CD8-positive, alpha-beta memory T cell (primary cell): ENCODE measurements around the gene ENG. TPM values are rescaled to one million over a fixed set of nuclear protein-coding genes. Genes with fewer than 3 reads are reported as not detected.

Experiments used
- CTCF ChIA-PET: fragments of 350-600 bp; sonication (Branson Sonifier 250); formaldehyde crosslinking; loops from one replicate; lab custom pipeline; 2021; ENCODE audit warnings: antibody characterized with exemption; lab: Charles Lee
- POLR2A ChIA-PET: fragments of 350-600 bp; sonication (Branson Sonifier 250); formaldehyde crosslinking; loops from one replicate; lab custom pipeline; 2021; ENCODE audit warnings: antibody characterized with exemption; lab: Charles Lee
- DNase-seq, 5 donors: peaks; one replicate each; pipeline versions ENCODE4 v3.0.0 to v3.0.0-alpha.2; 2020 to 2022; ENCODE audit warnings: mixed read lengths in 1 of 5
- H3K27ac ChIP-seq: one replicate; pipeline ENCODE4 v1.7.0; 2013; ENCODE audit warnings: low read depth, mild to moderate bottlenecking, low read length, moderate library complexity
- H3K27me3 ChIP-seq: 2 replicates; pipeline ENCODE4 v1.7.0; 2013; ENCODE audit warnings: low read length, mild to moderate bottlenecking; ENCODE audit not compliant: insufficient read depth, poor library complexity, severe bottlenecking
- H3K36me3 ChIP-seq: 2 replicates; pipeline ENCODE4 v1.7.0; 2013; ENCODE audit warnings: mild to moderate bottlenecking, low read length, moderate library complexity; ENCODE audit not compliant: insufficient read depth
- H3K4me1 ChIP-seq: 2 replicates; pipeline ENCODE4 v1.7.0; 2013; ENCODE audit warnings: mild to moderate bottlenecking, low read length, moderate library complexity; ENCODE audit not compliant: insufficient read depth
- H3K4me3 ChIP-seq: 2 replicates; pipeline ENCODE4 v1.7.0; 2013; ENCODE audit warnings: mild to moderate bottlenecking, low read length
- H3K9me3 ChIP-seq: 2 replicates; pipeline ENCODE4 v1.7.0; 2013; ENCODE audit warnings: mild to moderate bottlenecking, low read length
- H3K27ac Mint-ChIP-seq, 8 donors: one replicate each; pipeline ENCODE4 v1.8.0; 2020 to 2021; ENCODE audit warnings: mixed read lengths in 8 of 8, mild to moderate bottlenecking in 6 of 8, inconsistent platforms in 3 of 8, moderate library complexity in 3 of 8
- H3K27me3 Mint-ChIP-seq, 2 donors: one replicate each; pipeline ENCODE4 v1.8.0; 2020 to 2021; ENCODE audit warnings: mixed read lengths in 2 of 2, mild to moderate bottlenecking in 1 of 2, moderate library complexity in 1 of 2
- H3K36me3 Mint-ChIP-seq, 3 donors: one replicate each; pipeline ENCODE4 v1.8.0; 2020 to 2021; ENCODE audit warnings: mixed read lengths in 3 of 3, inconsistent platforms in 1 of 3, mild to moderate bottlenecking in 1 of 3
- H3K4me1 Mint-ChIP-seq, 3 donors: one replicate each; pipeline ENCODE4 v1.8.0; 2020 to 2021; ENCODE audit warnings: mixed read lengths in 3 of 3, inconsistent platforms in 1 of 3, mild to moderate bottlenecking in 1 of 3
- H3K4me3 Mint-ChIP-seq, 7 donors: one replicate each; pipeline ENCODE4 v1.8.0; 2020 to 2021; ENCODE audit warnings: mixed read lengths in 7 of 7, mild to moderate bottlenecking in 6 of 7, moderate library complexity in 4 of 7, inconsistent platforms in 2 of 7
- H3K9me3 Mint-ChIP-seq, 5 donors: one replicate each; pipeline ENCODE4 v1.8.0; 2020 to 2022; ENCODE audit warnings: mixed read lengths in 5 of 5, mild to moderate bottlenecking in 3 of 5, moderate library complexity in 2 of 5, inconsistent platforms in 1 of 5
- polyA plus RNA-seq: library from polyadenylated mRNA; unstranded; fragments of 300-500 nt; fragmentation: Illumina TruSeq; gene quantifications from one replicate; pipeline ENCODE4 v1.2.3, GENCODE V29; 2021
- total RNA-seq, 2 experiments: library from RNA; stranded (reverse); gene quantifications; one replicate each; pipeline ENCODE4 v1.2.3, GENCODE V29; 2021

Gene ENG
- total and polyA plus RNA-seq, 3 experiments from 2014 or later: 7.9 to 19.3 (median 18.9) TPM

GRCh38 chr9:127801955-127802575 lies 52.4 kb downstream of the ENG start:
- ChIA-PET CTCF (interaction anchor here (0.9 to 3.3 kb wide), 6 partner anchors 15 to 119 kb away, joined by 3 to 16 read pairs (median 5); no protein-coding TSS in a partner anchor), POLR2A (interaction anchor here (0.7 to 1.7 kb wide), 4 partner anchors 9 to 268 kb away, joined by 3 to 10 read pairs (median 6); partner anchors contain the start of genes CDK9 and ST6GALNAC6)
- H3K27me3 ChIP-seq: no peaks in the 10 kb centered on the region
- peak overlapping the region; percentile 70 to 92 (median 89) for H3K27ac Mint-ChIP-seq
- H3K4me1 Mint-ChIP-seq: peaks cover 28 to 52% (median 32%) of the 10 kb centered on the region in 3 donors
- DNase-seq: no peak
- H3K4me3 ChIP-seq: peak overlapping the region; percentile 68
- peaks cover 0 to 1% of the 10 kb centered on the region in 2 donors for H3K27me3 Mint-ChIP-seq
- H3K4me1 ChIP-seq: peaks cover 27% of the 10 kb centered on the region
- H3K9me3 ChIP-seq: no peaks in the 10 kb centered on the region
- H3K4me3 Mint-ChIP-seq: peak overlapping the region; percentile 91 to 98 (median 93)
- H3K36me3 ChIP-seq: no peaks in the 10 kb centered on the region
- peaks cover 0 to 16% (median 5%) of the 10 kb centered on the region in 3 donors for H3K36me3 Mint-ChIP-seq
- H3K27ac ChIP-seq: peak overlapping the region; percentile 39
- no peaks in the 10 kb centered on the region for H3K9me3 Mint-ChIP-seq

GRCh38 chr9:127796852-127797370 lies 57.5 kb downstream of the ENG start:
- Mint-ChIP-seq H3K4me1 (peaks cover 24 to 45% (median 25%) of the 10 kb centered on the region in 3 donors), H3K36me3 (peaks cover 0 to 17% (median 0%) of the 10 kb centered on the region in 3 donors), H3K27ac (peak overlapping the region; percentile 40 to 93 (median 82)), H3K27me3 (no peaks in the 10 kb centered on the region), H3K9me3 (no peaks in the 10 kb centered on the region), H3K4me3 (peak overlapping the region; percentile 50 to 85 (median 75))
- Histone ChIP-seq H3K4me1 (peaks cover 22% of the 10 kb centered on the region), H3K36me3 (no peaks in the 10 kb centered on the region), H3K4me3 (peak overlapping the region; percentile 42), H3K27ac (no peak overlapping the region), H3K27me3 (no peaks in the 10 kb centered on the region), H3K9me3 (no peaks in the 10 kb centered on the region)
- POLR2A ChIA-PET: interaction anchor here (0.5 to 2.4 kb wide), 5 partner anchors 9 to 249 kb away, joined by 3 to 9 read pairs (median 3); partner anchors contain the start of gene CDK9
- CTCF ChIA-PET: interaction anchor here (2.4 kb wide), 1 partner anchor 73 kb away, joined by 6 read pairs; no protein-coding TSS in a partner anchor
- no peak for DNase-seq

- peak overlapping the region; percentile 50 to 85 (median 75) for H3K4me3 Mint-ChIP-seq
- no peaks in the 10 kb centered on the region for H3K27me3 ChIP-seq
- CTCF ChIA-PET: interaction anchor here (2.4 kb wide), 1 partner anchor 73 kb away, joined by 6 read pairs; no protein-coding TSS in a partner anchor
- peaks cover 22% of the 10 kb centered on the region for H3K4me1 ChIP-seq
- H3K27ac Mint-ChIP-seq: peak overlapping the region in 7 of 8 donors; percentile 40 to 93 (median 84)
- H3K27ac ChIP-seq: no peak overlapping the region
- H3K27me3 Mint-ChIP-seq: no peaks in the 10 kb centered on the region
- no peak for DNase-seq
- no peaks in the 10 kb centered on the region for H3K36me3 ChIP-seq
- POLR2A ChIA-PET: interaction anchor here (0.7 to 2.4 kb wide), 4 partner anchors 8 to 121 kb away, joined by 3 to 9 read pairs (median 4); partner anchors contain the start of gene CDK9
- H3K4me1 Mint-ChIP-seq: peaks cover 22 to 42% (median 24%) of the 10 kb centered on the region in 3 donors
- peaks cover 0 to 21% (median 0%) of the 10 kb centered on the region in 3 donors for H3K36me3 Mint-ChIP-seq
- no peak overlapping the region for H3K4me3 ChIP-seq
- no peaks in the 10 kb centered on the region for H3K9me3 Mint-ChIP-seq
- no peaks in the 10 kb centered on the region for H3K9me3 ChIP-seq
Measured at GRCh38 chr9:127796225-127796813, 58.1 kb downstream of the ENG start.

- ChIA-PET POLR2A (no interaction called here), CTCF (interaction anchor here (1.0 to 1.7 kb wide), 2 partner anchors 76 kb away, joined by 3 to 12 read pairs; no protein-coding TSS in a partner anchor)
- H3K36me3 Mint-ChIP-seq: peaks cover 5 to 40% (median 9%) of the 10 kb centered on the region in 3 donors
- peaks cover 22% of the 10 kb centered on the region for H3K4me1 ChIP-seq
- H3K36me3 ChIP-seq: peaks cover 14% of the 10 kb centered on the region
- H3K27me3 Mint-ChIP-seq: no peaks in the 10 kb centered on the region
- no peak overlapping the region for H3K27ac ChIP-seq
- no peaks in the 10 kb centered on the region for H3K27me3 ChIP-seq
- no peak for DNase-seq
- H3K4me1 Mint-ChIP-seq: peaks cover 27 to 50% (median 32%) of the 10 kb centered on the region in 3 donors
- no peaks in the 10 kb centered on the region for H3K9me3 ChIP-seq
- H3K27ac Mint-ChIP-seq: peak overlapping the region in 1 of 8 donors; percentile 61
- no peak overlapping the region for H3K4me3 Mint-ChIP-seq
- no peaks in the 10 kb centered on the region for H3K9me3 Mint-ChIP-seq
- no peak overlapping the region for H3K4me3 ChIP-seq
Measured at GRCh38 chr9:127794001-127794791, 60.3 kb downstream of the ENG start.

- Mint-ChIP-seq H3K27me3 (no peaks in the 10 kb centered on the region), H3K27ac (peak overlapping the region in 1 of 8 donors; percentile 57), H3K4me3 (no peak overlapping the region), H3K4me1 (peaks cover 30 to 53% (median 41%) of the 10 kb centered on the region in 3 donors), H3K36me3 (peaks cover 5 to 50% (median 10%) of the 10 kb centered on the region in 3 donors), H3K9me3 (no peaks in the 10 kb centered on the region)
- POLR2A ChIA-PET: interaction anchor here (0.7 to 1.0 kb wide), 3 partner anchors 9 to 68 kb away, joined by 3 to 5 read pairs (median 4); partner anchors contain the start of gene FPGS
- no peak for DNase-seq
- CTCF ChIA-PET: interaction anchor here (1.4 to 2.4 kb wide), 5 partner anchors 58 to 204 kb away, joined by 3 to 12 read pairs (median 6); partner anchors contain the start of gene TOR2A
- Histone ChIP-seq H3K27me3 (no peaks in the 10 kb centered on the region), H3K4me3 (no peak overlapping the region), H3K27ac (no peak overlapping the region), H3K9me3 (no peaks in the 10 kb centered on the region), H3K4me1 (peaks cover 22% of the 10 kb centered on the region), H3K36me3 (peaks cover 24% of the 10 kb centered on the region)
Measured at GRCh38 chr9:127793093-127793708, 61.3 kb downstream of the ENG start.

GRCh38 chr9:127792417-127793031 lies 61.9 kb downstream of the ENG start:
- Histone ChIP-seq H3K27me3 (no peaks in the 10 kb centered on the region), H3K36me3 (peaks cover 31% of the 10 kb centered on the region), H3K27ac (no peak overlapping the region), H3K9me3 (no peaks in the 10 kb centered on the region), H3K4me3 (no peak overlapping the region), H3K4me1 (peaks cover 26% of the 10 kb centered on the region)
- Mint-ChIP-seq H3K4me1 (peaks cover 30 to 52% (median 44%) of the 10 kb centered on the region in 3 donors), H3K4me3 (peak overlapping the region in 2 of 7 donors; percentile 28 to 41), H3K36me3 (peaks cover 5 to 57% (median 10%) of the 10 kb centered on the region in 3 donors), H3K27ac (peak overlapping the region in 4 of 8 donors; percentile 9 to 56 (median 47)), H3K9me3 (no peaks in the 10 kb centered on the region), H3K27me3 (no peaks in the 10 kb centered on the region)
- no peak for DNase-seq
- ChIA-PET CTCF (interaction anchor here (0.8 to 2.4 kb wide), 7 partner anchors 23 to 203 kb away, joined by 3 to 12 read pairs (median 4); partner anchors contain the start of gene TOR2A), POLR2A (interaction anchor here (0.5 to 1.0 kb wide), 5 partner anchors 10 to 112 kb away, joined by 3 to 5 read pairs (median 4); partner anchors contain the start of gene FPGS)
